HL-60 (cell line): ENCODE results near the gene NRCAM.

Source experiments
- DNase-seq, 2 experiments: peaks; one replicate each; pipeline ENCODE4 v3.0.0-alpha.2; 2010 to 2020; ENCODE audit warnings: low read depth in 1 of 2, low spot score in 1 of 2
- H3K27ac ChIP-seq: fragments of 250-450 bp; sonication (Bioruptor Pico); replicated peaks from 2 replicates; pipeline ENCODE4 v1.5.1; 2020; ENCODE audit warnings: mild to moderate bottlenecking, moderate library complexity
- H3K27me3 ChIP-seq: fragments of 250-450 bp; sonication (Bioruptor Pico); 2 replicates; pipeline ENCODE4 v1.5.1; 2021; ENCODE audit warnings: mild to moderate bottlenecking, moderate library complexity; ENCODE audit not compliant: insufficient read depth, poor library complexity, severe bottlenecking
- H3K4me3 ChIP-seq: replicated peaks from 2 replicates; pipeline ENCODE4 v1.5.1; 2011; ENCODE audit warnings: mild to moderate bottlenecking, control low read depth, low read length; ENCODE audit not compliant: insufficient read depth
- GABPA ChIP-seq: IDR thresholded peaks from 2 replicates; pipeline ENCODE4 v1.6.1; 2012; ENCODE audit warnings: low read depth
- POLR2AphosphoS5 ChIP-seq: IDR thresholded peaks from 2 replicates; pipeline ENCODE4 v1.6.1; 2012; ENCODE audit warnings: low read depth
- REST ChIP-seq: IDR thresholded peaks from 2 replicates; pipeline ENCODE4 v1.6.1; 2012; ENCODE audit warnings: low read depth; ENCODE audit not compliant: insufficient replicate concordance
- SPI1 ChIP-seq: IDR thresholded peaks from 2 replicates; pipeline ENCODE4 v1.6.1; 2012; ENCODE audit warnings: low read depth, mild to moderate bottlenecking, borderline replicate concordance
- TF ChIP-seq, protein P1 (sequence below): IDR thresholded peaks from one replicate; pipeline ENCODE4 v1.5.1; 2011; ENCODE audit warnings: low read length, control low read depth, inconsistent platforms; ENCODE audit not compliant: insufficient read depth

The NRCAM gene

DNA sequence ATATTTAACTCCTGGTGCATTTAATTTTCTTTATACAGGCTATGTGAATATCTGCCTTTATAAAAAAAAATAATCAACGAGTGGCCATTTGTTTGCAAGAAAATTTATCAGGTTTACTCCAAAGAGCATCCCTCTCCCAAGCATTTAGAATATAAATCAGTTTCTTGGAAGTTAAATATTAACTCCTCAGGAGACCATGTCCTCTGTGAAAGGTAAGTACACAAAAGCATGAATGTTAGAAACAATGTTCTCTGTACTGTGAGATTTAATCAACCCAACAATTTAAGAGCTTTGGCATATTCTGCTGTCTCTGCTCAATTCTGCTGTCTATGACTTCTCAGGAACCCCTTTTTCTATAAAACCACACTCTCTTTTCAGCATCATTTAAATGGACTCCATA lies 206.8 kb downstream of the NRCAM start:
- no peaks in the 10 kb centered on the region for H3K27me3 ChIP-seq
- no peak for TF ChIP-seq POLR2AphosphoS5
- no peak for TF ChIP-seq REST
- TF ChIP-seq, protein P1, sequence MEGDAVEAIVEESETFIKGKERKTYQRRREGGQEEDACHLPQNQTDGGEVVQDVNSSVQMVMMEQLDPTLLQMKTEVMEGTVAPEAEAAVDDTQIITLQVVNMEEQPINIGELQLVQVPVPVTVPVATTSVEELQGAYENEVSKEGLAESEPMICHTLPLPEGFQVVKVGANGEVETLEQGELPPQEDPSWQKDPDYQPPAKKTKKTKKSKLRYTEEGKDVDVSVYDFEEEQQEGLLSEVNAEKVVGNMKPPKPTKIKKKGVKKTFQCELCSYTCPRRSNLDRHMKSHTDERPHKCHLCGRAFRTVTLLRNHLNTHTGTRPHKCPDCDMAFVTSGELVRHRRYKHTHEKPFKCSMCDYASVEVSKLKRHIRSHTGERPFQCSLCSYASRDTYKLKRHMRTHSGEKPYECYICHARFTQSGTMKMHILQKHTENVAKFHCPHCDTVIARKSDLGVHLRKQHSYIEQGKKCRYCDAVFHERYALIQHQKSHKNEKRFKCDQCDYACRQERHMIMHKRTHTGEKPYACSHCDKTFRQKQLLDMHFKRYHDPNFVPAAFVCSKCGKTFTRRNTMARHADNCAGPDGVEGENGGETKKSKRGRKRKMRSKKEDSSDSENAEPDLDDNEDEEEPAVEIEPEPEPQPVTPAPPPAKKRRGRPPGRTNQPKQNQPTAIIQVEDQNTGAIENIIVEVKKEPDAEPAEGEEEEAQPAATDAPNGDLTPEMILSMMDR = no peak
- no peak for TF ChIP-seq SPI1
- TF ChIP-seq GABPA = no peak
- no peak overlapping the region for H3K4me3 ChIP-seq
- DNase-seq = no peak
- H3K27ac ChIP-seq = no peak overlapping the region

DNA sequence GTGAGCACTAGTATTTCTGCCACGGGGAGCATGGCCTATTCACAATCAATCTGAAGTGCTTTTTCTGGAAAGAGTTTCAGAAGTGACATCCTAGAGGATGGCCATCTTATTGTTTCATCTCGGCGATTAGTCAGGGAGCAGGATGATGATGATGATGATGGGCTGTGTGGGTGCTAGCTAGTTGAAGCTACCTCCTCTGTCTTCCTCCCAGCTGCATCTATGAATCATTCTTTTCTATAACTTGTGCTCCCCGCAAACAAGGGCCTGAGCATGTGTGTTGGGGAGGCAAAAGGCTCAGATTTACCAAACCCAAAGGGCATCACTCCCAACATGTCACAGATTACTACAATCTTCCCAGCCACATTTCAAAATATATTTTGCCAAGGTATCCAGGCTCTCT lies 207.4 kb downstream of the NRCAM start:
- TF ChIP-seq POLR2AphosphoS5 = no peak
- no peak for TF ChIP-seq REST
- no peak for TF ChIP-seq SPI1
- no peak for TF ChIP-seq GABPA
- TF ChIP-seq, protein P1 = no peak
- Histone ChIP-seq H3K27ac (no peak overlapping the region), H3K4me3 (no peak overlapping the region), H3K27me3 (no peaks in the 10 kb centered on the region)
- no peak for DNase-seq

DNA sequence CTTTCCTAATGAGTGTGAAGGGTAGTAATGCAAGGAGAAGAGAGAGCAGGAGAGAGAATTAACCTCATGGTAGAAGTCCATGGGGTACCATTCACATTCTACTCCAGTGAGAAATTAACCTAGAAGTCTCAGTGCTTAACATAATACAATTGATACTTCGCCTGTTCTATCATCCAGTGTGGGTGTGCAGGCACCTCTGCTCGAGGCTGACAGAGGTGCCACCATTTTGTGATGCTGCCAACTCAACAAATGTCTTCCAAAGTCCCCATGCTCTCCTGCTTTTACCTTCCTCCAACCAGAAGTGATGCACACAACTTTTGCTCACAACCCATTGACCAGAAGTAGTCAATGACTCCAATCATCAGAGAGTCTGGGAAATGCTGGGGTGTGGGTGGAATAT lies 207.8 kb downstream of the NRCAM start:
- TF ChIP-seq SPI1 = no peak
- TF ChIP-seq REST = no peak
- TF ChIP-seq GABPA = no peak
- TF ChIP-seq, protein P1 = no peak
- no peak for TF ChIP-seq POLR2AphosphoS5
- no peak for DNase-seq
- no peak overlapping the region for H3K4me3 ChIP-seq
- no peak overlapping the region for H3K27ac ChIP-seq
- H3K27me3 ChIP-seq = no peaks in the 10 kb centered on the region
